HepG2 (cell line): Measurements from ENCODE around the gene XXYLT1. TPM values are rescaled to one million over a fixed set of nuclear protein-coding genes. Genes with fewer than 3 reads are reported as not detected.

Experiments
- BRD4 ChIP-seq: sonication (generic); formaldehyde crosslinking; IDR thresholded peaks from 2 replicates; pipeline ENCODE4 v1.4.0; 2020; ENCODE audit warnings: missing genetic modification reagents
- CEBPZ ChIP-seq: IDR thresholded peaks from 2 replicates; pipeline ENCODE4 v1.6.1; 2012; ENCODE audit warnings: low read length, improper control_type of control experiment
- FOXJ3 ChIP-seq: sonication (generic); formaldehyde crosslinking; IDR thresholded peaks from 2 replicates; pipeline ENCODE4 v1.4.0; 2020; ENCODE audit warnings: missing genetic modification reagents, mild to moderate bottlenecking, borderline replicate concordance
- MAFG ChIP-seq: sonication (generic); formaldehyde crosslinking; IDR thresholded peaks from 2 replicates; pipeline ENCODE4 v1.5.1; 2020; ENCODE audit warnings: mild to moderate bottlenecking, missing genetic modification reagents
- MED1 ChIP-seq: sonication (generic); formaldehyde crosslinking; IDR thresholded peaks from 2 replicates; pipeline ENCODE4 v1.4.0; 2020; ENCODE audit warnings: missing genetic modification reagents
- POLR2G ChIP-seq: fragments of 200-400 bp; formaldehyde crosslinking; IDR thresholded peaks from 2 replicates; pipeline ENCODE4 v1.6.1; 2018; ENCODE audit warnings: mild to moderate bottlenecking, low read depth, low read length, moderate library complexity
- PTBP1 ChIP-seq: fragments of 200-400 bp; formaldehyde crosslinking; IDR thresholded peaks from 2 replicates; pipeline ENCODE4 v1.6.1; 2018; ENCODE audit warnings: low read length, low read depth; ENCODE audit not compliant: poor library complexity, severe bottlenecking
- RBM22 ChIP-seq: fragments of 200-400 bp; formaldehyde crosslinking; optimal IDR thresholded peaks from 2 replicates; pipeline ENCODE3; 2017; ENCODE audit warnings: mild to moderate bottlenecking, low read length, moderate library complexity
- SOX6 ChIP-seq, 2 experiments: fragments of 450-650 bp in 1 of 2; sonication (generic) in 1 of 2; formaldehyde crosslinking in 1 of 2; IDR thresholded peaks; 2 replicates each; pipeline versions ENCODE4 v1.4.0 to v1.6.1; 2017 to 2020; ENCODE audit warnings: antibody characterized with exemption in 1 of 2, mild to moderate bottlenecking in 1 of 2, missing genetic modification reagents in 1 of 2
- SRSF1 ChIP-seq: fragments of 200-400 bp; formaldehyde crosslinking; optimal IDR thresholded peaks from 2 replicates; pipeline ENCODE3; 2017; ENCODE audit warnings: mild to moderate bottlenecking, low read depth, low read length, moderate library complexity
- STAG1 ChIP-seq: sonication (generic); formaldehyde crosslinking; IDR thresholded peaks from 2 replicates; pipeline ENCODE4 v1.4.0; 2020; ENCODE audit warnings: missing genetic modification reagents
- SYNCRIP ChIP-seq: fragments of 200-400 bp; formaldehyde crosslinking; IDR thresholded peaks from 2 replicates; pipeline ENCODE4 v1.6.1; 2018; ENCODE audit warnings: mild to moderate bottlenecking, low read depth, low read length; ENCODE audit not compliant: insufficient read depth
- ZNF317 ChIP-seq: sonication (generic); formaldehyde crosslinking; IDR thresholded peaks from 2 replicates; pipeline ENCODE4 v1.5.0; 2020; ENCODE audit warnings: mild to moderate bottlenecking, missing genetic modification reagents
- ZNF446 ChIP-seq: sonication (generic); formaldehyde crosslinking; IDR thresholded peaks from 2 replicates; pipeline ENCODE4 v1.5.0; 2020; ENCODE audit warnings: mild to moderate bottlenecking, missing genetic modification reagents
- ZNF577 ChIP-seq: sonication (generic); formaldehyde crosslinking; IDR thresholded peaks from 2 replicates; pipeline ENCODE4 v1.4.0; 2020; ENCODE audit warnings: mild to moderate bottlenecking, low read depth, missing genetic modification reagents, borderline replicate concordance
- ZNF605 ChIP-seq: sonication (generic); formaldehyde crosslinking; IDR thresholded peaks from 2 replicates; pipeline ENCODE4 v1.8.0; 2022; ENCODE audit warnings: mild to moderate bottlenecking, missing genetic modification reagents
- ZNF766 ChIP-seq: sonication (generic); formaldehyde crosslinking; IDR thresholded peaks from 2 replicates; pipeline ENCODE4 v1.5.0; 2020; ENCODE audit warnings: missing genetic modification reagents, borderline replicate concordance
- ZSCAN25 ChIP-seq: sonication (generic); formaldehyde crosslinking; IDR thresholded peaks from 2 replicates; pipeline ENCODE4 v1.8.0; 2022; ENCODE audit warnings: mild to moderate bottlenecking, missing genetic modification reagents
- ZSCAN9 ChIP-seq: IDR thresholded peaks from 2 replicates; pipeline ENCODE4 v1.6.1; 2016; ENCODE audit warnings: borderline replicate concordance
- polyA plus RNA-seq, 8 experiments: library from polyadenylated mRNA; depleted of rRNA in 3 of 8; stranded (reverse) in 7 of 8; unstranded in 1 of 8; fragments of >200 nt; fragmentation: Illumina TruSeq in 4 of 8; extraction: Trizol in 4 of 8; gene quantifications; 2 replicates each; pipeline versions ENCODE4 v1.2.1 to v1.2.3, GENCODE V29; 2011 to 2016; ENCODE audit warnings: low read depth in 4 of 8, missing spikeins in 1 of 8, mixed read lengths in 1 of 8; ENCODE audit not compliant: insufficient read depth in 1 of 8
- total RNA-seq, 5 experiments: library from RNA; depleted of rRNA; stranded (reverse); fragments of >200 nt; fragmentation: Illumina TruSeq; extraction: Trizol; gene quantifications; 2 replicates each; pipeline ENCODE4 v1.2.3, GENCODE V29; 2016; ENCODE audit warnings: low read depth in 1 of 5
- TF ChIP-seq, protein P1 (sequence below): sonication (generic); formaldehyde crosslinking; IDR thresholded peaks from 2 replicates; pipeline ENCODE4 v1.5.1; 2020; ENCODE audit warnings: mild to moderate bottlenecking, missing genetic modification reagents, borderline replicate concordance
- TF ChIP-seq, protein P2 (sequence below): sonication (generic); formaldehyde crosslinking; IDR thresholded peaks from 2 replicates; pipeline ENCODE4 v1.9.0; 2021; ENCODE audit warnings: missing genetic modification reagents, mild to moderate bottlenecking, borderline replicate concordance

XXYLT1 gene
- total and polyA plus RNA-seq, 2 of the 13 experiments (the other 11 are each of a cell fraction or from before 2014, with no cell fraction given): 17.7 to 19.0 TPM

- TF ChIP-seq, protein P1, sequence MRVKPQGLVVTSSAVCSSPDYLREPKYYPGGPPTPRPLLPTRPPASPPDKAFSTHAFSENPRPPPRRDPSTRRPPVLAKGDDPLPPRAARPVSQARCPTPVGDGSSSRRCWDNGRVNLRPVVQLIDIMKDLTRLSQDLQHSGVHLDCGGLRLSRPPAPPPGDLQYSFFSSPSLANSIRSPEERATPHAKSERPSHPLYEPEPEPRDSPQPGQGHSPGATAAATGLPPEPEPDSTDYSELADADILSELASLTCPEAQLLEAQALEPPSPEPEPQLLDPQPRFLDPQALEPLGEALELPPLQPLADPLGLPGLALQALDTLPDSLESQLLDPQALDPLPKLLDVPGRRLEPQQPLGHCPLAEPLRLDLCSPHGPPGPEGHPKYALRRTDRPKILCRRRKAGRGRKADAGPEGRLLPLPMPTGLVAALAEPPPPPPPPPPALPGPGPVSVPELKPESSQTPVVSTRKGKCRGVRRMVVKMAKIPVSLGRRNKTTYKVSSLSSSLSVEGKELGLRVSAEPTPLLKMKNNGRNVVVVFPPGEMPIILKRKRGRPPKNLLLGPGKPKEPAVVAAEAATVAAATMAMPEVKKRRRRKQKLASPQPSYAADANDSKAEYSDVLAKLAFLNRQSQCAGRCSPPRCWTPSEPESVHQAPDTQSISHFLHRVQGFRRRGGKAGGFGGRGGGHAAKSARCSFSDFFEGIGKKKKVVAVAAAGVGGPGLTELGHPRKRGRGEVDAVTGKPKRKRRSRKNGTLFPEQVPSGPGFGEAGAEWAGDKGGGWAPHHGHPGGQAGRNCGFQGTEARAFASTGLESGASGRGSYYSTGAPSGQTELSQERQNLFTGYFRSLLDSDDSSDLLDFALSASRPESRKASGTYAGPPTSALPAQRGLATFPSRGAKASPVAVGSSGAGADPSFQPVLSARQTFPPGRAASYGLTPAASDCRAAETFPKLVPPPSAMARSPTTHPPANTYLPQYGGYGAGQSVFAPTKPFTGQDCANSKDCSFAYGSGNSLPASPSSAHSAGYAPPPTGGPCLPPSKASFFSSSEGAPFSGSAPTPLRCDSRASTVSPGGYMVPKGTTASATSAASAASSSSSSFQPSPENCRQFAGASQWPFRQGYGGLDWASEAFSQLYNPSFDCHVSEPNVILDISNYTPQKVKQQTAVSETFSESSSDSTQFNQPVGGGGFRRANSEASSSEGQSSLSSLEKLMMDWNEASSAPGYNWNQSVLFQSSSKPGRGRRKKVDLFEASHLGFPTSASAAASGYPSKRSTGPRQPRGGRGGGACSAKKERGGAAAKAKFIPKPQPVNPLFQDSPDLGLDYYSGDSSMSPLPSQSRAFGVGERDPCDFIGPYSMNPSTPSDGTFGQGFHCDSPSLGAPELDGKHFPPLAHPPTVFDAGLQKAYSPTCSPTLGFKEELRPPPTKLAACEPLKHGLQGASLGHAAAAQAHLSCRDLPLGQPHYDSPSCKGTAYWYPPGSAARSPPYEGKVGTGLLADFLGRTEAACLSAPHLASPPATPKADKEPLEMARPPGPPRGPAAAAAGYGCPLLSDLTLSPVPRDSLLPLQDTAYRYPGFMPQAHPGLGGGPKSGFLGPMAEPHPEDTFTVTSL: no peak
- peak; percentile 17; the same call in 1 of the 2 replicates for TF ChIP-seq STAG1 (CRISPR knock-in tag)
- TF ChIP-seq ZNF317 (CRISPR knock-in tag): no peak
- no peak for TF ChIP-seq SOX6 (IDR thresholded peaks at IDR 0.05)
- TF ChIP-seq SOX6 (CRISPR knock-in tag; IDR thresholded peaks at IDR 0.05): no peak
- TF ChIP-seq ZNF766 (CRISPR knock-in tag): no peak
- no peak for TF ChIP-seq SYNCRIP
- TF ChIP-seq, protein P2, sequence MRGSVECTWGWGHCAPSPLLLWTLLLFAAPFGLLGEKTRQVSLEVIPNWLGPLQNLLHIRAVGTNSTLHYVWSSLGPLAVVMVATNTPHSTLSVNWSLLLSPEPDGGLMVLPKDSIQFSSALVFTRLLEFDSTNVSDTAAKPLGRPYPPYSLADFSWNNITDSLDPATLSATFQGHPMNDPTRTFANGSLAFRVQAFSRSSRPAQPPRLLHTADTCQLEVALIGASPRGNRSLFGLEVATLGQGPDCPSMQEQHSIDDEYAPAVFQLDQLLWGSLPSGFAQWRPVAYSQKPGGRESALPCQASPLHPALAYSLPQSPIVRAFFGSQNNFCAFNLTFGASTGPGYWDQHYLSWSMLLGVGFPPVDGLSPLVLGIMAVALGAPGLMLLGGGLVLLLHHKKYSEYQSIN (CRISPR knock-in tag): no peak
- no peak for TF ChIP-seq ZNF577 (CRISPR knock-in tag)
- no peak for TF ChIP-seq RBM22
- no peak for TF ChIP-seq SRSF1
- TF ChIP-seq MAFG (CRISPR knock-in tag): no peak
- TF ChIP-seq CEBPZ: no peak
- no peak for TF ChIP-seq ZSCAN9
- TF ChIP-seq POLR2G: no peak
- TF ChIP-seq ZNF605 (CRISPR knock-in tag): no peak
- TF ChIP-seq ZNF446 (CRISPR knock-in tag): no peak
- TF ChIP-seq BRD4 (CRISPR knock-in tag): no peak
- no peak for TF ChIP-seq PTBP1
- TF ChIP-seq FOXJ3 (CRISPR knock-in tag): no peak
- TF ChIP-seq ZSCAN25 (CRISPR knock-in tag): no peak
- TF ChIP-seq MED1 (CRISPR knock-in tag): peak; percentile 44; the same call in 1 of the 2 replicates
These were observed 82.5 kb downstream of the XXYLT1 start (continued) for GRCh38 chr3:195188426-195188927.
